HL-60/S4 treated with phorbol 12-myristate 13-acetate at 8.2 ng/mL for 4 days and 3 days (cell line): ENCODE measurements around the gene FTCDNL1.

ENCODE experiments used
- in situ Hi-C: fragments of 300-500 bp; cut with MboI; formaldehyde crosslinking; loops from 2 replicates; pipeline ENCODE4 v1.15.0; 2022; ENCODE audit warnings: low sequenced_read_pairs

FTCDNL1 gene

GRCh38 chr2:199743415-199744120, 107.4 kb downstream of the FTCDNL1 start:
- in situ Hi-C loops: no loop called here

GRCh38 chr2:199742884-199743283, 108.1 kb downstream of the FTCDNL1 start:
- in situ Hi-C loops: no loop called here

- in situ Hi-C loops: no loop called here
Observed at GRCh38 chr2:199740111-199740428, 110.9 kb downstream of the FTCDNL1 start.

DNA sequence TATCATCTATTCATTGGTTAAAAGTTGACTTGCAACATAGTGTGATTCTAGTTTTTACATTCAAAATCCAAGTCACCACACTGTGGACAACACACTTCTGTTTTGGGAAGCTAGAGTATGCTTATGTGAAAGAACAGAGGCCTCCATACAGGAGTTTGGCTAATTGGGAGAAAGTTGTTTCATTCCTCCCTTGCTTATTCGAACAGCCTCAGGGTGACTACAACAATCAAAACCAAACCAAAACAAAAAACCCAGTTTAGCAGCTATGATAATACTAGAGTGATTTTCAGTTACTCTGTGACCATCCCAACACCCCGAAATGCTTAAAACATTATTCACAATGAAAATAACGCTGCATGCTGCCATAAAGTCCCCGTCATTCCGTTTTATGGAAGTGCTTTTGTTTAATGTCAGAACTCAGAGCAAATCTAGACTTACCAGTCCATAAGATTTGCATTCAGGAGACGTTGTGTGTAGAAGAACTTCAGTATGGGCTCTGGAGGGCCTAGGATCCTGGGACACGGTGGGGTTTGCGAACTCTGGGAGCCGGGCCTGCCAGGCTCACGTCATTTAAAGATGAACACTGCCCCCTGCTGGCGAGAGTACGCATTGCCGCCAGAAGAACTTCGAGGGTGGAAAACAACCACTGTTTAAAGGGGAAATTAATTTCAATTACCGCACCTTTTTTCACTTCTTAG, 111.4 kb downstream of the FTCDNL1 start:
- in situ Hi-C loops: no loop called here

- in situ Hi-C loops: no loop called here
Observed at GRCh38 chr2:199738727-199739412, 112.1 kb downstream of the FTCDNL1 start.

GRCh38 chr2:199734651-199735050, 116.3 kb downstream of the FTCDNL1 start:
- in situ Hi-C loops: no loop called here

DNA sequence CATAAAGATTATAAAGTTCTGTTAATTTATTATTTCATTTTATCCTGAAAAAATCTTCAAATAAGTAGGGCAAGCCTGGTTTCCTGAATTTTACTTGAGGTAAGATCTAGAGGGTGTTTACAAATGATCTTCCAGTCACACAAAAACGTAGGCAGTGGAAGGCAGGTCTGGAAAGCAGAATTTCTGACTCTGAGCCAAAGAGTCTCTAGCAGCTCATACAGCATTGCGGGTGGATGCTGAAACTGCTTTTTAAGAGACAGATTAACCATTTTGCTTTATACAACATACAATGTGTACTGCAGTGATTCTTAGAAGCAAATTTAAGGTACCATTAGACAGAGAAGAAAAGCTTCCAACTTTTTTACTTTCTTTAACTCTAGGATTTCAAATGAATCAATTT, 117.0 kb downstream of the FTCDNL1 start:
- in situ Hi-C loops: no loop called here

- in situ Hi-C loops: no loop called here
Observed at GRCh38 chr2:199727801-199728200, 123.2 kb downstream of the FTCDNL1 start.

DNA sequence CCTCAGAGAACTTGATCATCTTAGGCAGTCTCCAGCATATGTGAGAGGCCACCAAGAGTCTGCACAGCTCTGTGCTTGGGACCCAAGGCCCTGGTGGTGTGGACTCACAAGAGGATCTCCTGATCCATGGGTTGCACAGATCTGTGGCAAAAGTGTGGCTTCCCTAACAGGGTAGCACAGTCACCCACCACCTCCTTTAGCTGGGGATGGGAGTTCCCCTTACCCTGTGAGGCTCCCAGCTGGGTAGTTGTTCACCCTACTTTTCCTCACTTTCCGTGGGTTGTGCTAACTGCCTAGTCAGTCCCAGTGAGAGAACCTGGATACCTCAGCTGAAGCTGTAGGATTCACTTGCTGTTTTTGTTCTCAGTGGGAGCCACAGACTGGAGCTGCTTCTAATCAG, 123.7 kb downstream of the FTCDNL1 start:
- in situ Hi-C loops: no loop called here

DNA sequence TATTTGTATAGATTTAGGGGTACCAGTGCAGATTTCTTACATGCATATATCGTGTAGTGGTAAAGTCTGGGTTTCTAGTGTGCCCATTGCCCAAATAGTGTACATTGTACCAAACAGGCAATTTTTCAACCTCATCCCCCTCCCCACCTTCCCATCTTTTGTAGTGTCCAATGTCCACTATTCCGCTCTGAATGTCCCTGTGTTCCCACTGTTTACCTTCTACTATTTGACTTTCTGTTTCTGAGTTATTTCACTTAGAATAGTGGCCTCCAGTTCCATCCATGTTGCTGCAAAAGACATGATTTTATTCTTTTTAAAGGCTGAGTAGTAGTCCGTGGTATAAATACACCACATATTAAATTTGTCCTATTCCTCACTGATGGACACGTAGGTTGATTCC, 132.9 kb downstream of the FTCDNL1 start:
- in situ Hi-C loops: no loop called here

GRCh38 chr2:199717587-199717907, 133.4 kb downstream of the FTCDNL1 start:
- in situ Hi-C loops: no loop called here

- in situ Hi-C loops: no loop called here
Observed at GRCh38 chr2:199716807-199717586, 134.0 kb downstream of the FTCDNL1 start.

DNA sequence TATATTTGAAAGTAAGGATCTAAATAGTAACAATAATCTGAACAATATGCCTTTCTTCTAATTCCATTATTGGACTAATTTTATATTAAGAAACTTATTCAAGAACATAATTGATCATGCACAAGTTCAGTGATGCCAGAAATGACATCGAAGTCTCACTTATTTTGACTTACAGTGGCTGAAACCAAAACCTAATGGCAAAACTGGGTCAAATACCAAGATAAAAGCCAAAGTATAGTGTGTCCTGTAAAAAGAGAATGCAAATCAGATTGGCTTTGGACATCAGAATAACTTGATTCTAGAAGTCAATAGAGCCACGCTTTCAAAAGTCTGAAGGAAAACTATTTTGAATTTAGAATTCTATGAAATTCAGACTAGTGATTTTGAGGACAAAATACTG, 137.2 kb downstream of the FTCDNL1 start:
- in situ Hi-C loops: no loop called here

GRCh38 chr2:199710551-199710950, 140.4 kb downstream of the FTCDNL1 start:
- in situ Hi-C loops: no loop called here
